NCI-H526 treated with DMSO at 0.1 percent for 48 hours (cell line): ENCODE results near the gene PDLIM4.

ENCODE experiments used
- DNase-seq: peaks from one replicate; lab custom pipeline; 2025; lab: John Stamatoyannopoulos, UW

Gene PDLIM4

GRCh38 chr5:132253452-132254320 is 3.8 kb upstream of the PDLIM4 start:
- DNase-seq, result no peak

- no peak for DNase-seq
Measured at GRCh38 chr5:132254321-132254977, 3.0 kb upstream of the PDLIM4 start.

- DNase-seq, result no peak
Measured at GRCh38 chr5:132256086-132256782, 1.3 kb upstream of the PDLIM4 start.

DNA sequence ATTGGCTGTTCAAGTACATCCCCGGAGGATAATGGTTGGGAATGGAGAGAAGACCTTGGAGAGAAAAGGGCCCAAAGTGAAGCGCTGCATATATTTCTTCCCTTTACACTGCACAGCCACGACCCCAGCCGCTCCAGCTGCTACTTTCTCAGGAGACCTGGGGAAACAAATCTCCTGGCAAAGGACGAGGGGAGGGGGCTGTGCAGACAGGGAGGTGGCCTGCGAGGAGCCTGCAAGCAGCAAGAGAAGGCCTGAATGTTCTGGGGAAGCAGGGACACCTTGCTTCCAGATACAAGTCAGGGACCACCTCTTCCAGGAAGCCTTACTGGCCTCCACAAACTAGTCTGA is 739 bp upstream of the PDLIM4 start:
- no peak for DNase-seq

- DNase-seq, result no peak
Measured at GRCh38 chr5:132258102-132259068, 889 bp downstream of the PDLIM4 start.

DNA sequence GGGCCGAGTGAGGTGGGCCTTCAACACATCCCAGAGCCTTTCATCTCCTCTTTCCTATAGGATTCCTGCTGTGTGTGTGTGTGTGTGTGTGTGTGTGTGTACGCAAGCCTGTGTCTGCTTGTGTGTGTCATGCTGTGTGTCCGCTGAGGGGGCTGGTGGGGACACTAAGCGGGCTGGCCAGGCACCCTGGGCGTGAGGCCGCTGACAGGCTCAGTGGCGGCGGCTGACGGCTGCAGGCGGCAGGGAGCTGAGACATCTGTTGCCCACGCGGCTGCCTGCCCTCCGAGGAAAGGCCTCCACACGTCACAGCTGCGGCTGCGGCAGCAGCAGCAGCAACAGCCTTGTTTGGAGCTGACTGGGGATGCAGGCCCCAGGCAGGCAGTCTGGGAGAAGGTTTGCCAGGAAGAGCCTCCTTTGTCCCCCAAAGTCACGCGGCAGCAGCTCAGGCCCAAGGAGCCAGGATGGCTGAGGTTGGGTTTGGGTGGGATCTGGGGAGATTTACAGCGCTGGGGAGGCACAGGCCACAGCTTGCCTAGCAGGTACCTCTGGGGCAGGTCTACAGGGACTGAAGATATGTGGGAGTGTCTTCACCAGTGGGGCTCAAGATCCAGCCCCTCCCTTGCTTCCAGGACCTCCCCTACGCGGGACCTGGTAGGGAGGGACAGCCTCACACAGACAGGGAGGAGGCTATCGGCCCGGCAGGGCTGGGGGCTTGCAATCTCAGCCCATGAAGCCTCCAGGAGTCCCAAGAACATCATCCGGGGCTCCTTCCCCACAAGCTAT is 1.8 kb downstream of the PDLIM4 start:
- DNase-seq, result no peak

- DNase-seq, result no peak
Measured at GRCh38 chr5:132260051-132260450, 2.6 kb downstream of the PDLIM4 start.

DNA sequence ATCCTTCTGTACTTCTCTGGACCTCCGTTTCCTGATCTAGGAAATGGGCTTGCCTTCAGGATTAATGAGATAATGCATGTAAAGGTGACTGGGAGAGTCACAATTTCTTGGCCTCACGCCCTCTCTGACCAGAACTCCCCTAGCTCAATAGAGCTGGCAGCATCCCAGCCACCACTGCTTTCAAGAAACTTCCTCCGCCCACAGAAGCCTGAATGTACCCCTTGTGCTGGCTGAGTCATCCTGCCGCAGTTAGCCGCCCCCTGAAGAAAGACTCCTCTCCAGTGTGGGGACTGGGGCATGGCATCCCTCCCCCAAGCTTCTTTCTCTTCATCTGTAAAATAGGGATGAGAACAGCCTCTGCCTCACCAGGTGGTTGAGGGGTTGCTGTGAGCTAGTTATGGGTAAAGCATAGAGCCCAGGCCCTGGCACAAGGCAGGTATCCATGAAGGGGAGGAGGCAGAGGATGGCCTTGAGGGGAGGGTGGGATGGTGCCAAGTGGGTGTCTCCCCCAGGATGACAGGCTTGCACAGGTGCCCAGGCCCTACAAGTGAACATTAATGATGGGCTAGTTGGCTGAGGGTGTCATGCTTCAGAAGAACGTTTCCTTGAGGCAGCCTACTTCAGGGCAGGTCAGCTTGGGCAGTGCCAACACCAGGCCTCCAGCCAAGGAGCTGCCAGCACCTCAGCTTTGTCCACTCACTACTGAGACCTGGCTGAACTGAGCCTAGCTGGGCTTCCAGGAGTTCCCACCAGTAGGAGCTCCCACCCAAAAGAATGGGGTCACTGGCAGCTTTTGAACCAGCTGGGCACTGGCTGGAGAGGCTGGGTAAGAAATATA is 3.4 kb downstream of the PDLIM4 start:
- no peak for DNase-seq

GRCh38 chr5:132261881-132262845 is 4.7 kb downstream of the PDLIM4 start:
- no peak for DNase-seq

DNA sequence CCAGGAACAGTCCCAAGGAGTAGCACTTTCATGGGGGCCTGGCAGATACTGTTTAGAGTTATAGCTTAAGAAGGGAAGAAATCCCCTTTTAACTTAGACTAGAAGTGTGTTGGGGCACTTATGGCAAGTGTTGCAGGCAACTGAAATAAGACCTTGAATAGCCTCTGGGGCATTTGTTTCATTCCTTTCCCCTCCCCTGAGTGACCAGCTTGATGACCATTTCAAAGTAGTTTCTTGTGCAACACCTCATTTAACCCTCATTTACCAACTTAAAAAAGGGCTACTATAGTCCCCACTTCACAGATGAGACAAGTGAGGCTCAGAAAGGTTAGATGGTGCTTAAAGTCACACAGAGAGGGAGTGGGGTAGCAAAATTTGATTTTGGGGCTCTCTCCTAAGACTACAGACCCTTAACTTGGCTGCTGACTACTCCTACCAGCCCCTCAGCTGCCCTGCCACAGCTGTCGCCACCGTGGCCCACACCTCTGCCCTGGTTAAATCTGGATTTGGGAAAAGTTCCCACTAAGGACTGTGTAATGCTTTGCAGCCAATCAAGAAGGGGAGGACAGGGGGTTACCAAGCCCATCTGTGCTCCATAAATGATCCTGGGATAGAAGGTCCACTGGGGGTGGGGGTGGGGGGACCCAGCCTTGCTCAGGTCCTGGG is 5.5 kb downstream of the PDLIM4 start:
- no peak for DNase-seq

- DNase-seq, result no peak
Measured at GRCh38 chr5:132263548-132264261, 6.2 kb downstream of the PDLIM4 start.

GRCh38 chr5:132264546-132265335 is 7.2 kb downstream of the PDLIM4 start:
- DNase-seq, result no peak

DNA sequence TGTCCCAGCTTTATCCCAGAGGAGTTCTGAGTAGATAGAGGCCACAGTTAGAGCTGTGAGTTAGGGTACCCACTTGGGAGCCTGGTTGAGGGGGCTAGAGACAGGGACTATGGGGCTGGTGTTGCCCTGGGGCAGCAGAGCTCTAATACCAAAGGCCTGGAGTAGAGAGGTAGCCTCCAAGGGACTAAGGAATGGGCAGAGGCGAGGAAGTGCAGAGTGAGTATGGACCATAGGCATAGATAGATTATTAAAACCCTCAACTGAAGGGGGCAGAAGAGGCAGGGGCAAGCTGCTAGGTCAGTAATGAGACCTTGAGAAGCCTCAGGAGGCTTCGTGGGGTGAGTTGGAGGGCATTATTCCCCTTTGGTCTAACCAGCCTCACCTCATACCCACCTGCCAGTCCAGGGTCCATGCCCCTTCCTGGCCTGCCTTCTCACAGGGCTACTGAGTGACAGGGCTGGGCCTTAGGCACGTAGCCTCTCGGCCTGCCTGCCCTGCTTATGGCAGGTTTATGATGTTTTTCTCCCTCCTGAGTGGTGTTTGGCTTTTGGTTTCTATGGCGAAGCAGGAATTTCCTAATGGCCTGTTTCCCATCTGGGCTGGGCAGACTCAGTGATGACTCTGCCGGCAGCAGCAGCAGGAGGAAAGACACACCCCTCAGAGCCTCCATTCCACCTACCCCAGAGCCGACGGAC is 8.0 kb downstream of the PDLIM4 start:
- no peak for DNase-seq

DNA sequence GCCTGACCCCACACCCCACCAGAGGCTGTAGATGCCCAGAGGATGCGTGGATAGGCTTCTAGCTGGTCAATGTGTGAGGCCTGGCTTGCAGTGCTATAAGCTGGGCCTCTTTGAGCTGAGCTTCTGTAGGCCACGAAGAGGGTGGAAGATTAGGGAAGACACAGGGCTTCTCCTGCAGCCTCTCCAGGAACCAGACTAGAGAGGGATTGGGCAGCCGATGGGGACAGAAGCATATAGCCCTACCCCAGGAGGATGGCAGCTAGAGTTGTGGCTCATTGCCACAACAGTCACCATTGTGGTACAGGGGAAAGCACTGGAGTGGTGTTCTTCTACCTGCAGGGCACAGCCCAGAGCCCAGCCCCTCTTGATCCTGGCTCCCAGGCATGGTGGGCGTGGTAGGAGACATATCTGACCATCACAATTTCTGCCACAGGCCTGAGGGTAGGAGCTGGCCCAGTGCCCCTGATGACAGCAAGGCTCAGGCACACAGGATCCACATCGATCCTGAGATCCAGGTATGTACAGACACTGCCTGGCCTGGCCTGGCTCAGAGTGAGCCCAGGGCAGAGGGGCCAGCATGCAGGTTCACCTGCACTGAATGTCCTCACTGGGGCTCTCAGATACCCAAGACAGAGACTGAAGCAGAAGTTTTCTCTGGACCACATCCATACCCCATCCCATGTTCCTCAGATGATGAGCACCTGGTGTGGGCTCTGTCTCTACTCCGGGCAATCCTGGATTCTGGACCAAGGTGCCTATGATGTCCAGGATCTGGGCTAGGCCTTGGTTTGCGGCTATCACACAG is 8.7 kb downstream of the PDLIM4 start:
- DNase-seq, result no peak

DNA sequence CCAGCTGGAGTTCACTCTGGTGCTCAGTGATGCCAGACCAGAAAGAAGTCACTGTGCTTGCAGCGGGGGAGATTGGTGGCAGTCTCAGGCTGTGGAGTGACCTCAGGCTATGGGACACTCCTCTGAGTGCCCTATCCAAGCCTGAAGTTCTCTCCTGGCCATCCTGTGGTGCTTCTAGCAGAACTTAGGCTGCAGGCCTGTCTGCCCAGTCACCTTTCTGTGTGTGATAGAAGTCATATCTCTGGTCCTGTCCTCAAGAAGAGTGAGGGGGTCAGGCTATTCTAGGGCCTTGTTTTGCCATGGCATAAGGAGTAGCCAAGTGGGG is 9.3 kb downstream of the PDLIM4 start:
- no peak for DNase-seq
